ENCODE measurements around the gene MED15.

MED15 gene

GRCh38 chr22:20490183-20490940, 17.0 kb upstream of the MED15 start:
- Histone ChIP-seq H3K4me2 (ENCODE audit: low read depth, low read length, poor library complexity, severe bottlenecking) (no peak overlapping the region), H3K9ac (ENCODE audit: low read depth, low read length, poor library complexity, severe bottlenecking) (no peak overlapping the region), H4K20me1 (ENCODE audit: insufficient read depth, low read length, poor library complexity, severe bottlenecking) (peaks cover 11% of the 10 kb centered on the region), H3K79me2 (ENCODE audit: insufficient read depth, low read length) (peaks cover 55% of the 10 kb centered on the region), H3F3A (ENCODE audit: low read depth) (no peaks in the 10 kb centered on the region), H3K9me2 (replicated peaks; ENCODE audit: low read depth, low read length) (no peaks in the 10 kb centered on the region), H3K36me3 (ENCODE audit: insufficient read depth, low read length) (no peaks in the 10 kb centered on the region), H3K27me3 (ENCODE audit: insufficient read depth, low read length, poor library complexity, severe bottlenecking) (no peaks in the 10 kb centered on the region), H3K4me3 (ENCODE audit: low read length, poor library complexity, severe bottlenecking) (no peak overlapping the region), H3K9me3 (ENCODE audit: insufficient read depth, low read depth, low read length) (no peaks in the 10 kb centered on the region), H3K4me1 (ENCODE audit: insufficient read depth, low read length, poor library complexity, severe bottlenecking) (peaks cover 10% of the 10 kb centered on the region), H2AFZ (ENCODE audit: low read length) (no peak overlapping the region)
- TF ChIP-seq, protein P1, sequence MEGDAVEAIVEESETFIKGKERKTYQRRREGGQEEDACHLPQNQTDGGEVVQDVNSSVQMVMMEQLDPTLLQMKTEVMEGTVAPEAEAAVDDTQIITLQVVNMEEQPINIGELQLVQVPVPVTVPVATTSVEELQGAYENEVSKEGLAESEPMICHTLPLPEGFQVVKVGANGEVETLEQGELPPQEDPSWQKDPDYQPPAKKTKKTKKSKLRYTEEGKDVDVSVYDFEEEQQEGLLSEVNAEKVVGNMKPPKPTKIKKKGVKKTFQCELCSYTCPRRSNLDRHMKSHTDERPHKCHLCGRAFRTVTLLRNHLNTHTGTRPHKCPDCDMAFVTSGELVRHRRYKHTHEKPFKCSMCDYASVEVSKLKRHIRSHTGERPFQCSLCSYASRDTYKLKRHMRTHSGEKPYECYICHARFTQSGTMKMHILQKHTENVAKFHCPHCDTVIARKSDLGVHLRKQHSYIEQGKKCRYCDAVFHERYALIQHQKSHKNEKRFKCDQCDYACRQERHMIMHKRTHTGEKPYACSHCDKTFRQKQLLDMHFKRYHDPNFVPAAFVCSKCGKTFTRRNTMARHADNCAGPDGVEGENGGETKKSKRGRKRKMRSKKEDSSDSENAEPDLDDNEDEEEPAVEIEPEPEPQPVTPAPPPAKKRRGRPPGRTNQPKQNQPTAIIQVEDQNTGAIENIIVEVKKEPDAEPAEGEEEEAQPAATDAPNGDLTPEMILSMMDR (conservative IDR thresholded peaks at IDR 0.05; ENCODE audit: low read length), result no peak
- no peak for TF ChIP-seq EZH2phosphoT487 (IDR thresholded peaks at IDR 0.05; ENCODE audit: borderline replicate concordance)

GRCh38 chr22:20490941-20491307, 16.5 kb upstream of the MED15 start:
- Histone ChIP-seq H3K4me2 (ENCODE audit: low read depth, low read length, poor library complexity, severe bottlenecking) (no peak overlapping the region), H3K9me3 (ENCODE audit: insufficient read depth, low read depth, low read length) (no peaks in the 10 kb centered on the region), H3F3A (ENCODE audit: low read depth) (no peaks in the 10 kb centered on the region), H2AFZ (ENCODE audit: low read length) (no peak overlapping the region), H3K4me3 (ENCODE audit: low read length, poor library complexity, severe bottlenecking) (no peak overlapping the region), H3K4me1 (ENCODE audit: insufficient read depth, low read length, poor library complexity, severe bottlenecking) (peaks cover 10% of the 10 kb centered on the region), H3K9ac (ENCODE audit: low read depth, low read length, poor library complexity, severe bottlenecking) (no peak overlapping the region), H3K79me2 (ENCODE audit: insufficient read depth, low read length) (peaks cover 55% of the 10 kb centered on the region), H3K36me3 (ENCODE audit: insufficient read depth, low read length) (no peaks in the 10 kb centered on the region), H4K20me1 (ENCODE audit: insufficient read depth, low read length, poor library complexity, severe bottlenecking) (peaks cover 11% of the 10 kb centered on the region), H3K27me3 (ENCODE audit: insufficient read depth, low read length, poor library complexity, severe bottlenecking) (no peaks in the 10 kb centered on the region), H3K9me2 (replicated peaks; ENCODE audit: low read depth, low read length) (no peaks in the 10 kb centered on the region)
- TF ChIP-seq EZH2phosphoT487 (IDR thresholded peaks at IDR 0.05; ENCODE audit: borderline replicate concordance), result no peak
- TF ChIP-seq, protein P1 (conservative IDR thresholded peaks at IDR 0.05; ENCODE audit: low read length), result no peak

DNA sequence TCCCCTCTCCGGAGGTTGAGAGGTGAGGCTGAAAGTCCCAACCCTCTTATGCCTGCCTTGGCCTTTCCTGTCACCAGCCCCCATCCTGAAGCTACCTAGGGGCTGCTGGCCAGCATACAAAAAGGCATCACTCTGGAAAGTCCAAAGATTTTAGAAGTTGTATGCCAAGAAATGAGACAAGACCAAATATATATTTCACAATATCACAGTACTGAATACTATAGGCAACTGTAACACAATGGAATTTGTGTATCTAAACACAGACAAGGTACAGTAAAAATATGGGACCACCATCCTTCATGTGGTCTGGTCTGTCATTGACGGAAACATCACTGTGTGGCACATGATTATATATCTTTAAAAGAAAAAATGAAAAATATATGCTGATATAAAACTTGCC, 16.1 kb upstream of the MED15 start:
- Histone ChIP-seq H3F3A (ENCODE audit: low read depth) (no peaks in the 10 kb centered on the region), H2AFZ (ENCODE audit: low read length) (no peak overlapping the region), H3K9ac (ENCODE audit: low read depth, low read length, poor library complexity, severe bottlenecking) (no peak overlapping the region), H3K27me3 (ENCODE audit: insufficient read depth, low read length, poor library complexity, severe bottlenecking) (no peaks in the 10 kb centered on the region), H3K36me3 (ENCODE audit: insufficient read depth, low read length) (no peaks in the 10 kb centered on the region), H3K9me2 (replicated peaks; ENCODE audit: low read depth, low read length) (no peaks in the 10 kb centered on the region), H3K4me3 (ENCODE audit: low read length, poor library complexity, severe bottlenecking) (no peak overlapping the region), H3K4me2 (ENCODE audit: low read depth, low read length, poor library complexity, severe bottlenecking) (no peak overlapping the region), H3K4me1 (ENCODE audit: insufficient read depth, low read length, poor library complexity, severe bottlenecking) (peaks cover 10% of the 10 kb centered on the region), H3K79me2 (ENCODE audit: insufficient read depth, low read length) (peaks cover 55% of the 10 kb centered on the region), H3K9me3 (ENCODE audit: insufficient read depth, low read depth, low read length) (no peaks in the 10 kb centered on the region), H4K20me1 (ENCODE audit: insufficient read depth, low read length, poor library complexity, severe bottlenecking) (peaks cover 11% of the 10 kb centered on the region)
- TF ChIP-seq, protein P1 (conservative IDR thresholded peaks at IDR 0.05; ENCODE audit: low read length), result no peak
- TF ChIP-seq EZH2phosphoT487 (IDR thresholded peaks at IDR 0.05; ENCODE audit: borderline replicate concordance), result no peak
